Measurements from ENCODE around the gene CRYBG3.

The CRYBG3 gene

DNA sequence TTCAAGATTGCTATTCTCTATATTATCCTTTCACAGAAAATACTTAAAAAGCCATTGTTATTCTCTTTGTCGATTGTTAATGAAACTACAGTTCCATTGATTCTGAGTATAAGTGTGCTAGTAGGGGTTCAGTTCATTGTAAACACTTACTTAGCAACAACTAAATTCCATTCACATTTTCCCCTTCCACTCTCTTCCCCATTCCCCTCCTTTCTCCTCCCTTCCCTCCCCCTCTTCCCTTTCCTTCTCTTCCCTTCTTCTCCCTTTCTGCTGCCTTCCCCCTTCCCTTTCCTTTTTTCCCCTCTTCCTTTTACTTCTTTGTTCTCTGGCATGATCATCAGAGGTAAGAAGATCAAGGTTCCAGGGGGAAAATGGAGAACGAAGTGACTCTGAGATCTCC is 171.7 kb downstream of the CRYBG3 start:
- Histone ChIP-seq H3K4me3 (ENCODE audit: low read depth in 1 of 2, low read length in 2 of 2) (no peak overlapping the region), H3K9ac (ENCODE audit: low read depth, low read length) (no peak overlapping the region), H3K9me3 (ENCODE audit: insufficient read depth, low read length, severe bottlenecking) (peaks cover 2% of the 10 kb centered on the region), H3K4me2 (ENCODE audit: insufficient read depth, low read length) (no peak overlapping the region), H3K36me3 (ENCODE audit: insufficient read depth, low read length) (no peaks in the 10 kb centered on the region), H3K4me1 (ENCODE audit: insufficient read depth, low read length) (peaks cover 23% of the 10 kb centered on the region), H2AFZ (ENCODE audit: low read depth, low read length) (no peak overlapping the region), H3K79me2 (ENCODE audit: insufficient read depth, low read length) (no peaks in the 10 kb centered on the region), H4K20me1 (ENCODE audit: insufficient read depth, low read length) (no peaks in the 10 kb centered on the region), H3K27ac (ENCODE audit: low read length) (no peak overlapping the region), H3K27me3 (ENCODE audit: insufficient read depth, low read length, poor library complexity) (no peaks in the 10 kb centered on the region)
- no peak for TF ChIP-seq EZH2 (IDR thresholded peaks at IDR 0.05; ENCODE audit: borderline replicate concordance, low read depth, low read length, severe bottlenecking)
- TF ChIP-seq, protein P1, sequence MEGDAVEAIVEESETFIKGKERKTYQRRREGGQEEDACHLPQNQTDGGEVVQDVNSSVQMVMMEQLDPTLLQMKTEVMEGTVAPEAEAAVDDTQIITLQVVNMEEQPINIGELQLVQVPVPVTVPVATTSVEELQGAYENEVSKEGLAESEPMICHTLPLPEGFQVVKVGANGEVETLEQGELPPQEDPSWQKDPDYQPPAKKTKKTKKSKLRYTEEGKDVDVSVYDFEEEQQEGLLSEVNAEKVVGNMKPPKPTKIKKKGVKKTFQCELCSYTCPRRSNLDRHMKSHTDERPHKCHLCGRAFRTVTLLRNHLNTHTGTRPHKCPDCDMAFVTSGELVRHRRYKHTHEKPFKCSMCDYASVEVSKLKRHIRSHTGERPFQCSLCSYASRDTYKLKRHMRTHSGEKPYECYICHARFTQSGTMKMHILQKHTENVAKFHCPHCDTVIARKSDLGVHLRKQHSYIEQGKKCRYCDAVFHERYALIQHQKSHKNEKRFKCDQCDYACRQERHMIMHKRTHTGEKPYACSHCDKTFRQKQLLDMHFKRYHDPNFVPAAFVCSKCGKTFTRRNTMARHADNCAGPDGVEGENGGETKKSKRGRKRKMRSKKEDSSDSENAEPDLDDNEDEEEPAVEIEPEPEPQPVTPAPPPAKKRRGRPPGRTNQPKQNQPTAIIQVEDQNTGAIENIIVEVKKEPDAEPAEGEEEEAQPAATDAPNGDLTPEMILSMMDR (IDR thresholded peaks at IDR 0.05; ENCODE audit: borderline replicate concordance, extremely low read depth, low read length, poor library complexity, severe bottlenecking): no peak
- ATAC-seq (ENCODE audit: insufficient read depth, low read depth) (no peak), DNase-seq (no peak)

DNA sequence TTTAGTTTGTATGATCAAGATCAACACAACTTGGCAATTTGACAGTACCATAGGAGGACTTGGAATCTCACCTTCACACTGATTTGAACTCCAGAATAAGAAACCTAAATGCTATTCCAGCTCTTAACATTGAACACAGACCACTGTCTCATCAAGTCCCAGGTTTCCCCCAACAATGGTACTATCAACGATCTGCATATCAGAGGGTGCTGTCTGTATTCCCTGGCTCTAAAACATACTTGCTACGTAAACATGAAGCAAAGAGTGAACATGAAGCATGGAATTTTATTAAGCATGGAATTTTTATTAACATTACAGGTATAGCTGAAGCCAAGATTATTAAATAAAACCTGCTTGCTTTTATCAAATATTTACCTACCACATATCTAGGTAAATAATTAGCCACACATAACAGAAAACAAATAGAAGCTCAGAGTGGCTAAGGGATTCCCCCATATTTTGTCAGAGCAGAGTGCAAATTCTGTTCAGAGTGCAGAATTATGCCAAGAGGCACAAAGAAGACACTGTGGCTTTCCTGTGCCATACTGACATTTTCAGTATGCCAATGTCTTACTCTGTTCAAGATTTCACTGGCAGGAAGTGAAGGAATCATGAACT is 172.6 kb downstream of the CRYBG3 start:
- Histone ChIP-seq H3K9me3 (ENCODE audit: insufficient read depth, low read length, severe bottlenecking) (no peaks in the 10 kb centered on the region), H2AFZ (ENCODE audit: low read depth, low read length) (no peak overlapping the region), H3K4me3 (ENCODE audit: low read depth in 1 of 2, low read length in 2 of 2) (no peak overlapping the region), H3K4me1 (ENCODE audit: insufficient read depth, low read length) (peaks cover 23% of the 10 kb centered on the region), H4K20me1 (ENCODE audit: insufficient read depth, low read length) (no peaks in the 10 kb centered on the region), H3K27me3 (ENCODE audit: insufficient read depth, low read length, poor library complexity) (no peaks in the 10 kb centered on the region), H3K4me2 (ENCODE audit: insufficient read depth, low read length) (no peak overlapping the region), H3K36me3 (ENCODE audit: insufficient read depth, low read length) (no peaks in the 10 kb centered on the region), H3K79me2 (ENCODE audit: insufficient read depth, low read length) (no peaks in the 10 kb centered on the region), H3K9ac (ENCODE audit: low read depth, low read length) (no peak overlapping the region), H3K27ac (ENCODE audit: low read length) (no peak overlapping the region)
- TF ChIP-seq, protein P1 (IDR thresholded peaks at IDR 0.05; ENCODE audit: borderline replicate concordance, extremely low read depth, low read length, poor library complexity, severe bottlenecking): no peak
- TF ChIP-seq EZH2 (IDR thresholded peaks at IDR 0.05; ENCODE audit: borderline replicate concordance, low read depth, low read length, severe bottlenecking): no peak
- DNase-seq: no peak
- ATAC-seq (ENCODE audit: insufficient read depth, low read depth): no peak
